HG03432 (cell line): ENCODE data around the gene SLC66A1.
A peak's percentile ranks its signal among the peaks of the same experiment; 100 is the strongest.
"Not testable (repeated sequence)": the region's sequence is repeated elsewhere in the genome, so short reads cannot be mapped to it uniquely, and the experiment has no call there.

Source experiments
- ATAC-seq: cut with Tn5 transposase; IDR thresholded peaks from one replicate; pipeline ENCODE4 v1.9.1; 2021; ENCODE audit warnings: mild to moderate bottlenecking, moderate library complexity; ENCODE audit not compliant: unreplicated experiment

SLC66A1 gene, protein sequence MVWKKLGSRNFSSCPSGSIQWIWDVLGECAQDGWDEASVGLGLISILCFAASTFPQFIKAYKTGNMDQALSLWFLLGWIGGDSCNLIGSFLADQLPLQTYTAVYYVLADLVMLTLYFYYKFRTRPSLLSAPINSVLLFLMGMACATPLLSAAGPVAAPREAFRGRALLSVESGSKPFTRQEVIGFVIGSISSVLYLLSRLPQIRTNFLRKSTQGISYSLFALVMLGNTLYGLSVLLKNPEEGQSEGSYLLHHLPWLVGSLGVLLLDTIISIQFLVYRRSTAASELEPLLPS

DNA sequence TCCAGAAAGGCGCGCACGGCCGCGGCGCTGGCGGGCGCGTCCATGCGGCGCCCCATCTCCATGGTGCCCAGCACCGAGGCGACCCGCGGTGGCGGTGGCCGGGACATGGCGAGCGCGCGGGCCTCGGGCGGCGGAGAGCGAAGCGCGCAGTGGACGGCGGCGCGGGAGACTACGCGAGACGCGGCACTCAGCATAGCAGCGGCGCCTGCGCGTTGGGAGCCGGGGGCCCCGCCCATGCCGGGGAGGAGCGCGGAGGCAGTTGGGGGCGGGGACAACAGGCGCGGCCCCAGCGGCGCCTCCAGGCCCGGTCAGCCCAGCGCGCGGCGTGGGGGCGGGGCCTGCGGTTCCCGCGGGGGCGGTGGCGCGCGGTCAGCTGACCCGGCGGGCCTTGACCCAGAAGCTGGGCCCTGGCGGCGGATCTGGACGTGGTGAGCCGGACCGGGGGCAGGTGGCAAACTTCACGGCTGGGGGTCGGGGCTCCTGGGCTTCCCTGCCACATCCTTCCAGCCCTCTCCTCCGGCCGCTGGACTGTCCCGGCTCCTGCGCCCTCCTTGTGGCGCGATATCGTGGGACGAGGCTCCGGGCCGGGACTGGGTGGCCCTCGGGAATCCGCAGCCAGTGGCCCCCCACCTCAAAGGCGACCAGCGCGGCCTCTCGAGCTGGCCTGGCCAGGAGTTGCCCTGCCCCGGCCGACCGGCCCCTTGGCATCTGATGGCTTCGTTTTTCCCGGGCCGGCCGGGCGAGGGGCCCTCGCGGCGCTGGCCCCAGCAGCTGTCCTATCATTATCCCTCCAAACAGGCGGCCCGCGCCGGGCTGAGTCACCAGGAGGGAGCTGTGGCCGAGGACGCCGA, at the start of gene SLC66A1, which contains the start of gene AKR7A2:
SLC66A1 (plus strand) TSS at position 396 of the 851 bp plus-strand sequence. CDS start 5,352 bp downstream, outside the sequence.
AKR7A2 (minus strand) TSS at position 214 of the 851 bp plus-strand sequence; CDS start at position 194, 20 bp downstream.
- ATAC-seq, result peak; percentile 76

DNA sequence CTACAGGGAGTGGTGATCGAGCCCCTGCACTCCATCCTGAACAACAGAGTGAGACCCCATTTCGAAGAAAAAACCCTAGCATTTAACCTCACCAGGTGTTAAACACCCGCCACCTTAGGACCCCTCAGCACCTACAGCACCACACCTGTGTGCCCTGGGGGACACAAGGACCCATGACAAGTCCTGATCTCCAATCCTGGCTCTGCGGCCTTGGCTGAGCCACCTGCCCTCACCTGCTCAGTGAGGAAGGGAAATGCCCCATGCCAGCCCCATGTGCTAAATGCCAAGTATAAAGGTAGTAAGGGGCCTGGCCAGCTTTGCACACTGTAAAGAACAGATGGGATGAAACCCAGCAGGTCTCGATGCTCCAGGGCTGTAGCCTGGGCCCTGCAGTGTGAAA, 49.4 kb upstream of the SLC66A1 start:
- ATAC-seq, result no peak

DNA sequence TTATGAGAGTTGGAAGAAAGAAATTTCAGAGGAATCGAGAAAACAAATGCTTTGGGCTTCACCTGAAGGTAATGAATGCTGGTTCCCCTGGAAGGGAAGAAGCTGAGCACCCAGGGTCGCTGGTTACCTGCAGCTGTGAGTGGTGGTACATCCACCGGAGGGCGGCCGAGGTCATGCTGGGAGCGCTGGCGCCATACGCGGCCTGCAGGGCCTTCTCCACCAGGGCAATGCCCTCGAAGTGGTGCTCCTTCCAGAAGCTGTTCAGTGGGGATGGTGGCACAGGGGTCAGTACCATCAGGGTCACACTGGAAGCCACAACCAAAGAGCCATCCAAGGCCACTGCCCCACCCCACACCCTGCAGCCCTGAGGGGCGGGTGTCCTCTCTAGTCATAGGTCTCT, 43.7 kb upstream of the SLC66A1 start:
- ATAC-seq, result no peak

DNA sequence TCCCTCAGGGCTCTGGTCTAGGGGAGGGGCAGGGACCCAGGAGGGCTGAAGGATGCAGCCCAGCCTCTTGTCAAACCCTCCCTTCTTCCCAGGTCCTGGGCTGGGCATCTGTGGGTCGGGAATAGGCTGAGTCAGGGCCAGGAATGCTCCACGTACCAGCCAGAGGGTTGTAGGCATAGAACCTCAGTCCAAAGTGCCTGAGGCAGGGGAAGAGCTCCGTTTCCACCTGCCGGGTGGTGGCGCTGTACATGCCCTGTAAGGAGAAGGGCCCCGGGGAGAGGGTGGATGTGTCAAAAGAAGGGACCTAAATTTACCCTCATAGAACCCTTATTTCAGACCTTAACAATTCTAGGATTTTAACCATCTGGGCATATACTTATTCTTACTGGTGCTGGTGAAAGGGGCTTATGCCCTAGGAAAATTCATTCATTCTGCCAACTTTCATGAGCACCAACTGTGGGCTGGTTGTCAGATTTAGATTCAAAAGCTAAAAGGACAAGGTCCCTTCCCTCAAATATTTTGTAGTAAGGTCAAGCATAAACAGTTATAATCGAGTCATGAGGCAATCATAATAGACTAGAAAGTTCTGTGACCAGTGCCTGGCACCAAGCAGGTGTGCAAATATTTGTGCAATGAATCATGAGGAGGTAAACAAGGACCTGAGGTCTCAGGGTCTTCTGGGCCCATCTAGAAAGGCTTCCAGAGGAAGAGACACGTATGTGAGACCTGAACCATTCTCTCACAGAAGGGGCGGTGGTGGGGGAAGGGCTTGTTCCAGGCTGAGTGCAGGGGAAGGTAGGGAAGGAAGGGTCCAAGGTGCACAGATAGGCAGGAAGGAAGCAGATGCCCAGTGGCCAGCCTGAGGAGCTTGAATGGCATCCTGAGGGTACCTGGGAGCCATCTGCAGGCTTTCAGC, 42.4 kb upstream of the SLC66A1 start:
- not testable (repeated sequence) for ATAC-seq

DNA sequence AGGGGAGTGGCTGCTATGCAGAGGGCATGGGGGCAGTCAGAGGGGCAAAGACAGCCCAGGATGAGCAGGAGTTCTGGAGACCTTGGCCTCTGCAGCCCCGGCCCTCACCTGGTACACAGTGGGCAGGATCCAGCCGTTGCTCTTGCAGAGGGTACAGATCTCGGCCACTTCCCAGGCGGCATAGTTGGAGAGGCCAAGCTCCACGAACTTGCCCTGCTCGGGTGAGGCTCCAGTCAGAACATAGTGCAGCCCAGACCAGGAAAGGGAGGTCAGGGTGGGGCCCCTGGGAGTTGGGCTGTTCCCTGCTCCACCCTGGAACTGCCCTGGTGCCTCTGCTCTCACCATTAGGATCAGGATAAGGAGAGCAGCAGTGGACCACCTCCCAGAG, 41.8 kb upstream of the SLC66A1 start:
- ATAC-seq, result not testable (repeated sequence)

DNA sequence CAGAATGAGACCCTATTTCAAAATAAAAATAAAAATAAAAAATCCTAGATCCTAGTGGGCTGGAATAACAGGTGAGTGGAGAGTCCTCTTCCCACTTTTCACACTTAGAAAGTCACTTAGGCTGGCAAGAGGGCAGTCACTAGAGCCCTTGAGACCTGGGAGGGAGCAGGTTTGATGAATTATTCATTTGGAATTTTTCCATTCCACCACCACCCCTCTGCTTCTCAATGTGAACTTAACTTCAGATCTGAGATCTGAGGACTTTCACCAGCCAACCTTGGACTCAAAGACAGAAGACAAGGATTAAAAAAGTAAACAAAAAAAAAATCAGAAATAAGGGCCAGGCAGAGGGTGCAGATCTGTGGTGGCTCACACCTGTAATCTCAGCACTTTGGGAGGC, 40.1 kb upstream of the SLC66A1 start:
- no peak for ATAC-seq

DNA sequence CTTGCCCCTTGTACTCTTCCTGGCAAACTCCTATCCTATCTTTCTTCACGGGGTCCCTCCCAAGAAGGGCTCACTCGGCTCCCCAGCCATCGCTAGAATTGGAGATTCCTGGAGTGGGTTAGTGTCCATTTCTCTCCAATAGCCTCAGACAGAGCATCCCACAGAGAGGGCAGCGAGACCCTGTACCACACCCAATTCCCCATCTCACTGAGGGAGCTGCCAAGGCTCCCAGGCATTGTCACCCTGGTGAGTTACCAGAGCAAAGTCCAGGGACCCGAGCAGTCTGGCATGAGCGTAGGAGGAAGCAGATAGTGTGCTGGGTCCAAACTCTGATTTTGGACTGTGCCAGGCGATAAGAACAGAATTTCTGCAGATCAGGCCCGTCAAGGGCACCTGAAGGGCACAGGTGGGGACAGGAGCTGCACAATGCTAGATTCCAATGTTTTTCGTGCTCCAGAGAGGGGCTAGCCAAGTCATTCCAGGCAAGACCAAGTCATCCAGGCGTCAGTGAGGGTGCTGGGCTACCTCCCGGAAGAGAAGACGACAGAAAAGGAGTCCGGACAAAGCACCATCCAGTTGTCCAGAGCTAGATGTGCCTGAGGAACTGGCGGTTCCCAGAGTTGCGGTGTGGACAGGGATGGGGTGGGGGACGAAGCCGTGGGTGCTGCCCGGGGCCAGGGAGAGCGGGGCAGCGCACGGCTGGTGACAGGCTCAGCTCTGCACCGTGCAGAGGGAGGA, 38.9 kb upstream of the SLC66A1 start:
- ATAC-seq, result no peak

DNA sequence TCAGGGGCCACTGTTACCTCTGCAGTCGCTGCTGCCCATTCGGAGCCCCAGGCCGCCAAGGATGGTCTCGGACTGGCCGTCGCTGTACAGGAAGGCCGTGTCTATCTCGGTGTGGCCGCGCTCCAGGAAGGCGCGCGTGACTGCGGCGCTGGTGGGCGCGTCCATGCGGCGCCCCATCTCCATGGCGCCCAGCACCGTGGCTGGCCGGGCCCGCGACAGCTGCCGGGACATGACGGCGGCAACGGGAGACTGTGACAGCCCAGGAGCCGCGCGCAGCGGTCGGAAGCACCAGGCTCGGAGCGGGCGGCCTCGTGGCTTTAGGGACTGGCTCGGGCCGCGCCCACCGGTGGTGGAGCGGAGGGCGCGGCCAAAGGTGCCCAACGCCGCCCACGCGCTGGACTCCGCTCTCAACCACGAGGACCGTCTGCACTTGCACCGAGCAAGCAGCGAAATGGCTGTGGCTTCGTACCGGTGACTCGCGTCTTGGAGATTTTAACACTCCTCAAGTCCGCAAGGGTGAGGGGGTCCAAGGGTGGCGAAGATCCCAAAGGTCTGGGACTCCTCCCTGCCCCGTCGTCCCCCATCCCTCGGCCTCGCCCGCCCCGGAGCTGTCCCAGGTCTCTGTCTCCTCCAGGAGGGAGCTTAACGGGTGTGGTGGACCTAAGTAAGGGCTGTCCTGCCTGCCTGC, 38.1 kb upstream of the SLC66A1 start:
- ATAC-seq, result not testable (repeated sequence)

DNA sequence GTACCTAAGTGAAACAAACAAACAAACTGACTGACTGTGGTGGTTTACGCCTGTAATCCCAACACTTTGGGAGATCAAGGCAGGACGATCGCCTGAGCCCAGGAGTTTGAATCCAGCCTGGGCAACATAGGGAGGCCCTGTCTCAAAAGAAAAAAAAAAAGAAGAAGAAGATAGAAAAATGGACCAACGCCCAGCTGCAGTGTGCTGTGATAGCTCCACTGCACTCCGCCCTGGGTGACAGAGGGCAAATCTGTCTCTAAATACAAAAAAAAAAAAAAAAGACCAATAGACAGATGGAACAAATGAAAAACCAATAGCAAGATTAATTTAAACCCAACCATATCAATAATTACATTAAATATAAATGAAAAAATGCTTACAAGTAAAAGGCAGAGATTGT, 37.5 kb upstream of the SLC66A1 start:
- no peak for ATAC-seq

DNA sequence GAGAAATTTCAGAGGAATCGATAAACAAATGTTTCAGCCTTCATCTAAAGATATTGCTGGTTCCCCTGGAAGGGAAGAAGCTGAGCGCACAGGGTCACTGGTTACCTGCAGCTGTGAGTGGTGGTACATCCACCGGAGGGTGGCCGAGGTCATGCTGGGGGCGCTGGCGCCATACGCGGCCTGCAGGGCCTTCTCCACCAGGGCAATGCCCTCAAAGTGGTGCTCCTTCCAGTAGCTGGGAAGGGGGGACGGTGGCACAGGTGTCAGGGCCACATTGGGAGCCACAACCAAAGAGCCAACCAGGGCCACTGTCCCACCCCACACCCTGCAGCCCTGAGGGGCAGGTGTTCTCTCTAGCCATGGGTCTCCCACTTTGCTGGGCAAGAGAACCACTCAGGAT, 28.2 kb upstream of the SLC66A1 start:
- no peak for ATAC-seq

DNA sequence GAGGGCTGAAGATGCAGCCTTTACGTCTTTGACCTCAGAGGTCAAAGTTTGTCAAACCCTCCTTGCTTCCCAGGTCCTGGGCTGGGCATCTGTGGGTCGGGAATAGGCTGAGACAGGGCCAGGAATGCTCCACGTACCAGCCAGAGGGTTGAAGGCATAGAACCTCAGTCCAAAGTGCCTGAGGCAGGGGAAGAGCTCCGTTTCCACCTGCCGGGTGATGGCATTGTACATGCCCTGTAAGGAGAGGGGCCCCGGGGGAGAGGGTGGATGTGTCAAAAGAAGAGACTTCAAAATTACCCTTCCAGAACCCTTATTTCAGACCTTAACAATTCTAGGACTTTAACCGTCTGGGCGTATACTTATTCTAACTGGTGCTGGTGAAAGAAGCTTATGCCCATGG, 27.2 kb upstream of the SLC66A1 start:
- ATAC-seq, result no peak

DNA sequence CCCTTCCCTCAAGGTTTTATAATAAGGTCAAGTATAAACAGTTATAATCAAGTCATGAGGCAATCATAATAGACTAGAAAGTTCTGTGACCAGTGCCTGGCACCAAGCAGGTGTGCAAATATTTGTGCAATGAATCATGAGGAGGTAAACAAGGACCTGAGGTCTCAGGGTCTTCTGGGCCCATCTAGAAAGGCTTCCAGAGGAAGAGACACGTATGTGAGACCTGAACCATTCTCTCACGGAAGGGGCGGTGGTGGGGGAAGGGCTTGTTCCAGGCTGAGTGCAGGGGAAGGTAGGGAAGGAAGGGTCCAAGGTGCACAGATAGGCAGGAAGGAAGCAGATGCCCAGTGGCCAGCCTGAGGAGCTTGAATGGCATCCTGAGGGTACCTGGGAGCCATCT, 26.8 kb upstream of the SLC66A1 start:
- not testable (repeated sequence) for ATAC-seq

DNA sequence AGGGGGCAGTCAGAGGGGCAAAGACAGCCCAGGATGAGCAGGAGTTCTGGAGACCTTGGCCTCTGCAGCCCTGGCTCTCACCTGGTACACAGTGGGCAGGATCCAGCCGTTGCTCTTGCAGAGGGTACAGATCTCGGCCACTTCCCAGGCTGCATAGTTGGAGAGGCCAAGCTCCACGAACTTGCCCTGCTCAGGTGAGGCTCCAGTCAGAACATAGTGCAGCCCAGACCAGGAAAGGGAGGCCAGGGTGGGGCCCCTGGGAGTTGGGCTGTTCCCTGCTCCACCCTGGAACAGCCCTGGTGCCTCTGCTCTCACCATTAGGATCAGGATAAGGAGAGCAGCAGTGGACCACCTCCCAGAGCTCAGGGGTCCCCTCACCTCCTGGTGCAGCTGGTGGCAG, 26.3 kb upstream of the SLC66A1 start:
- not testable (repeated sequence) for ATAC-seq

DNA sequence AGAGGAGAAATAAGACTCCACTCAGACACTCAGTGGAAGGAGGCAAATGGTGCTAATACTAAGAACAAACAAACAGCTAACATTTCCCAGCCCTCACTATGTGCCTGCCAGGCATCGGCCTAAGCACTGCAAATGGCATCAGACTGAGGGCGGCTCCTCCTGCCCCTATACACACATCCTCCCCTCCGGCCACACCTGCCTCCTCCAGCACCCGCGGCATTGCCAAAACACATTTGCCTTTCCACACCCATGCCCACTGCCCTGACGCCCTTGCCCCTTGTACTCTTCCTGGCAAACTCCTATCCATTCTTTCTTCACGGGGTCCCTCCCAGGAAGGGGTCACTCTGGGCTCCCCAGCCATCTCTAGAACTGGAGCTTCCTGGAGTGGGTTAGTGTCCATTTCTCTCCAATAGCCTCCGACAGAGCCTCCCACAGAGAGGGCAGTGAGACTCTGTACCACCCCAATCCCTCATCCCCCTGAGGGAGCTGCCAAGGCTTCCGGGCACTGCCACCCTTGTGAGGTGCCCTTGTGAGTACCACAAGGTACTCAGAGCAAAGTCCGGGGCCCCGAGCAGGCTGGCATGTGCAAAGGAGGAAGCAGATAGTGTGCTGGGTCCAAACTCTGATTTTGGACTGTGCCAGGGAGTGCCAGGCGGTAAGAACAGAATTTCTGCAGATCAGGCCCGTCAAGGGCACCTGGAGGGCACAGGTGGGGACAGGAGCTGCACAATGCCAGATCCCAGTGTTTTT, 24.5 kb upstream of the SLC66A1 start:
- ATAC-seq, result no peak

DNA sequence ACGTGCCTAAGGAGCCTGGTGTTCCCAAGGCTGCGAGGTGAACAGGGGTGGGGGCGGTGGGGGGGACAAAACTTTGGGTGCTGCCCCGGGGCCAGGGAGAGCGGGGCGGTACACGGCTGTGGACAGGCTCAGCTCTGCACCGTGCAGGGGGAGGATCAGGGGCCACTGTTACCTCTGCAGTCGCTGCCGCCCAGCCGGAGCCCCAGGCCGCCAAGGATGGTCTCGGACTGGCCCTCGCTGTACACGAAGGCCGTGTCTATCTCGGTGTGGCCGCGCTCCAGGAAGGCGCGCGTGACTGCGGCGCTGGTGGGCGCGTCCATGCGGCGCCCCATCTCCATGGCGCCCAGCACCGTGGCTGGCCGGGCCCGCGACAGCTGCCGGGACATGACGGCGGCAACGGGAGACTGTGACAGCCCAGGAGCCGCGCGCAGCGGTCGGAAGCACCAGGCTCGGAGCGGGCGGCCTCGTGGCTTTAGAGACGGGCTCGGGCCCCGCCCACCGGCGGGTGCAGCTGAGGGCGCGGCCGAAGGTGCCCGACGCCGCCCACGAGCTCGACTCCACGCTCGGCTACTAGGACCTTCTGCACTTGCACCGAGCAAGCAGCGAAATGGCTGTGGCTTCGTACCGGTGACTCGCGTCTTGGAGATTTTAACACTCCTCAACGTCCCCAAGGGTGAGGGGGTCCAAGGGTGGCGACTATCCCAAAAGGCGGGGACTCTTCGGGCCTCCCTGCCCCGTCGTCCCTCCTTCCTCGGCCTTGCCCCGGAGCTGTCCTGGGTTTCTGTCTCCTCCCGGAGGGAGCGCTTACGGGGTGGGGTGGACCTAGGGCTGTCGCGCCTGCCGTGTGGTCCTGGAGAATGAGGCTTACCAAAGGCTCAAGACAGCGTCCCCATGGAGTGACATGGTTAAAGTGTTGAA, 23.5 kb upstream of the SLC66A1 start, which contains the start of gene AKR7A3:
AKR7A3 (minus strand) TSS at position 447 of the 918 bp plus-strand sequence; CDS start at position 386, 61 bp downstream.
- ATAC-seq, result not testable (repeated sequence)

DNA sequence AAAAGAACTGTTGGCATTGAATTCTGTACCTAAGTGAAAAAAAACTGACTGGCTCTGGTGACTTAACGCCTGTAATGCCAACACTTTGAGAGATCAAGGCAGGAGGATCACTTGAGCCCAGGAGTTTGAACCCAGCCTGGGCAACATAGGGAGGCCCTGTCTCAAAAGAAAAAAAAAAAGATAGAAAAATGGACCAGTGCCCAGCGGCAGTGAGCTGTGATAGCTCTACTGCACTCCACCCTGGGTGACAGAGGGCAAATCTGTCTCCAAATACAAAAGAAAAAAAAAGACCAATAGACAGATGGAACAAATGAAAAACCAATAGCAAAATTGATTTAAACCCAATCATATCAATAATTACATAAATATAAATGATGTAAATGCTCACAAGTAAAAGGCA, 22.9 kb upstream of the SLC66A1 start:
- ATAC-seq, result no peak

DNA sequence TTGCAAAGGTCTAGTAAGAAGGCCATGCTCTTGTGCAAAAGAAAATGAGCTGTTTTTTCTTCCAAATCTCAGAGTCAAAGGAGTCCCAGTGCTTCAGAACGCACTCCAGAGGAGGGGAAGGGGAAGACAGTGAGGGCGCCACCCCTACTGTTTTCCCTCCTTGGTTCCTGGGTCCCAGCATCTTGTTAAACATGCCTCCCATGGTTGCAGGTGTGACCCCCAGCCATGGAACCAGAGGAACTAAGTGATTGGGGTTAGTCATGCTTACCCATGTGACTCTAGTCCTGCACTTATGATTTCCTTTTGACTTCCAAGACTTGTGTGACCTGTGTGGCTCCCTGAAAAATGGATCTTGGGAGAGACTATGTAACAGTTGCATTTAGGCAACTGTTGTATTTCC, 17.5 kb upstream of the SLC66A1 start:
- no peak for ATAC-seq

DNA sequence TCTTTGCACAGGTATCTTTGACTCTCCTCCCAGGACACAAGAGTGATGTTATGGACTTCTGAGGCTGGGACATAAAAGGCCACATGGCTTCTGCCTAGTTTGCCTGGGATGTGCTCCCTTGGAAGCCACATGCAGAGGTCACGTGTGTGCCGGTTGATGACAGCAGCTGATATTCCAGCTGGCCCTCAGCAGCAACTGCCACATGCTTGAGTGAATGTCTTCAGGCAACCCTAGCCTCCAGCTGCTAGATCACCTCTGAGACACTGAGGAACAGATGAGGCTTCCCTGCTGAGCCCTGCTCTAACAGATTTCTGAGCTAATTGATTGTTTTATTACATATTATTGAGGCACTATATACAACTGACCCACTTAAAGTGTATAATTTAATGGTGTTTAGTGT, 11.9 kb upstream of the SLC66A1 start:
- ATAC-seq, result no peak
